Tibial artery (tissue), 4 donors: Measurements from ENCODE around the gene FAM110D.

Experiments used
- DNase-seq, 2 donors: peaks; one replicate each; pipeline ENCODE4 v3.0.0-alpha.2; 2019
- H3K27ac ChIP-seq, 2 donors: fragments of 200-600 bp; sonication (generic) in 1 of 2; 1 replicate in 1 of 2; 2 replicates in 1 of 2; pipeline ENCODE4 v1.5.1; 2018 to 2019; ENCODE audit warnings: mild to moderate bottlenecking in 1 of 2
- H3K27me3 ChIP-seq, 2 donors: fragments of 200-600 bp; sonication (generic) in 1 of 2; one replicate each; pipeline versions ENCODE4 v1.5.1 to v1.6.0; 2016 to 2019
- H3K36me3 ChIP-seq, 3 donors: fragments of 200-600 bp; sonication (generic) in 2 of 3; one replicate each; pipeline ENCODE4 v1.5.1; 2016 to 2019; ENCODE audit warnings: mild to moderate bottlenecking in 2 of 3
- H3K4me1 ChIP-seq, 4 donors: fragments of 200-600 bp; sonication (generic) in 2 of 4; 1 replicate in 3 of 4; 2 replicates in 1 of 4; pipeline ENCODE4 v1.5.1; 2016 to 2019
- H3K4me3 ChIP-seq, 2 donors: fragments of 200-600 bp; sonication (generic) in 1 of 2; 1 replicate in 1 of 2; 2 replicates in 1 of 2; pipeline ENCODE4 v1.5.1; 2018 to 2019; ENCODE audit warnings: mild to moderate bottlenecking in 2 of 2
- H3K9me3 ChIP-seq, 3 donors: fragments of 200-600 bp; sonication (generic) in 1 of 3; one replicate each; pipeline ENCODE4 v1.5.1; 2016 to 2019
- CTCF ChIP-seq, 2 experiments: fragments of 200-600 bp in 1 of 2; fragments of 450-650 bp in 1 of 2; IDR thresholded peaks; one replicate each; pipeline ENCODE4 v1.5.1; 2017 to 2019; ENCODE audit warnings: antibody characterized with exemption in 2 of 2, mild to moderate bottlenecking in 1 of 2, moderate library complexity in 1 of 2
- intact Hi-C: fragments of 100-400 bp; cut with DNase I; formaldehyde crosslinking; loops from one replicate; pipeline ENCODE4 v1.15.0; 2023; ENCODE audit warnings: low total_unique reads

FAM110D gene

GRCh38 chr1:26112407-26112775, 46.5 kb upstream of the FAM110D start:
- TF ChIP-seq CTCF (IDR thresholded peaks at IDR 0.05), result no peak
- peak overlapping the region; percentile 91 to 92 for H3K27ac ChIP-seq
- peaks cover 0 to 19% (median 7%) of the 10 kb centered on the region in 3 donors for H3K36me3 ChIP-seq
- no peaks in the 10 kb centered on the region for H3K9me3 ChIP-seq
- peak overlapping the region; percentile 75 to 93 for H3K4me3 ChIP-seq
- H3K4me1 ChIP-seq, result peaks cover 0 to 24% (median 14%) of the 10 kb centered on the region in 4 donors
- intact Hi-C loops, result loop anchor here (5.0 kb wide), 1 partner anchor 50 kb away; no protein-coding TSS in a partner anchor
- H3K27me3 ChIP-seq, result no peaks in the 10 kb centered on the region
- no peak for DNase-seq

- peaks cover 0 to 24% (median 14%) of the 10 kb centered on the region in 4 donors for H3K4me1 ChIP-seq
Measured at GRCh38 chr1:26114165-26114927, 44.5 kb upstream of the FAM110D start.

GRCh38 chr1:26119892-26120608, 38.8 kb upstream of the FAM110D start:
- peaks cover 10 to 50% (median 21%) of the 10 kb centered on the region in 3 donors for H3K36me3 ChIP-seq
- no peaks in the 10 kb centered on the region for H3K4me1 ChIP-seq
- no peaks in the 10 kb centered on the region for H3K9me3 ChIP-seq
- DNase-seq, result no peak
- no peak overlapping the region for H3K4me3 ChIP-seq
- no peaks in the 10 kb centered on the region for H3K27me3 ChIP-seq
- no peak for TF ChIP-seq CTCF (IDR thresholded peaks at IDR 0.05)
- intact Hi-C loops, result no loop called here
- no peak overlapping the region for H3K27ac ChIP-seq

More at GRCh38 chr1:26114165-26114927, 44.5 kb upstream of the FAM110D start:
- Histone ChIP-seq H3K27ac (no peak overlapping the region), H3K36me3 (peaks cover 10 to 38% (median 19%) of the 10 kb centered on the region in 3 donors), H3K27me3 (no peaks in the 10 kb centered on the region), H3K4me3 (no peak overlapping the region), H3K9me3 (no peaks in the 10 kb centered on the region)
- intact Hi-C loops, result loop anchor here (5.0 kb wide), 1 partner anchor 48 kb away; no protein-coding TSS in a partner anchor
- no peak for DNase-seq
- no peak for TF ChIP-seq CTCF (IDR thresholded peaks at IDR 0.05)

- Histone ChIP-seq H3K27ac (no peak overlapping the region), H3K4me3 (no peak overlapping the region), H3K9me3 (no peaks in the 10 kb centered on the region), H3K36me3 (peaks cover 10 to 44% (median 21%) of the 10 kb centered on the region in 3 donors), H3K4me1 (no peaks in the 10 kb centered on the region), H3K27me3 (no peaks in the 10 kb centered on the region)
- no peak for TF ChIP-seq CTCF (IDR thresholded peaks at IDR 0.05)
- intact Hi-C loops, result no loop called here
- no peak for DNase-seq
Measured at GRCh38 chr1:26121854-26122773, 36.8 kb upstream of the FAM110D start.
